ENCODE measurements around the gene RPS17.

The RPS17 gene

DNA sequence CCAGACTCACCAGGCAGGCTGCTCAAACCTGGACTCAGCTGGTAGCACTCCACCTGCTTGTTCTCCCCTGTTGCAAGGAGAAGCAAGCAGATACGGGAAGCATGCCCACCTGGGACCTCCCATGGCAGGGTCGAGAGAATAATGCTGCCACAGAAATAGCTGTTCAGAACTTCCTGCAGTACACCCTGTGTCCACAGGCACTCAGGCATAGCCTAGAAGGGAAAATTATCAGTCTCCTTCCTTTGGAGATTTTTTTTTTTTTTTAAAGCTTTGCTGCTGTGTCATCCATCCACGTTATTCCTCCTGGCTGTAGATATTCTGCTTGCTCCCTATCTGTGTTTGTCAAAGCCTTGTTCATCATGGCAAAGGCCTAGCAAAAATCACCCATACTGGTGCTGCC is 32.7 kb upstream of the RPS17 start:
- TF ChIP-seq CTCF (IDR thresholded peaks at IDR 0.05; ENCODE audit: low read depth, low read length), result no peak
- TF ChIP-seq POLR2A (IDR thresholded peaks at IDR 0.05; ENCODE audit: extremely low read depth, insufficient read length), result no peak
- no peak for TF ChIP-seq MYC (IDR thresholded peaks at IDR 0.05; ENCODE audit: low read depth, low read length)
- no peak for TF ChIP-seq MAX (IDR thresholded peaks at IDR 0.05; ENCODE audit: low read depth, low read length)
- H3K4me3 ChIP-seq (ENCODE audit: low read depth, low read length), result no peak overlapping the region
- no peak for DNase-seq (ENCODE audit: low read depth)

- TF ChIP-seq MAX (IDR thresholded peaks at IDR 0.05; ENCODE audit: low read depth, low read length), result no peak
- TF ChIP-seq POLR2A (IDR thresholded peaks at IDR 0.05; ENCODE audit: extremely low read depth, insufficient read length), result no peak
- TF ChIP-seq MYC (IDR thresholded peaks at IDR 0.05; ENCODE audit: low read depth, low read length), result no peak
- no peak for TF ChIP-seq CTCF (IDR thresholded peaks at IDR 0.05; ENCODE audit: low read depth, low read length)
- no peak for DNase-seq (ENCODE audit: low read depth)
- H3K4me3 ChIP-seq (ENCODE audit: low read depth, low read length), result no peak overlapping the region
Observed at GRCh38 chr15:82572311-82572710, 32.1 kb upstream of the RPS17 start.

DNA sequence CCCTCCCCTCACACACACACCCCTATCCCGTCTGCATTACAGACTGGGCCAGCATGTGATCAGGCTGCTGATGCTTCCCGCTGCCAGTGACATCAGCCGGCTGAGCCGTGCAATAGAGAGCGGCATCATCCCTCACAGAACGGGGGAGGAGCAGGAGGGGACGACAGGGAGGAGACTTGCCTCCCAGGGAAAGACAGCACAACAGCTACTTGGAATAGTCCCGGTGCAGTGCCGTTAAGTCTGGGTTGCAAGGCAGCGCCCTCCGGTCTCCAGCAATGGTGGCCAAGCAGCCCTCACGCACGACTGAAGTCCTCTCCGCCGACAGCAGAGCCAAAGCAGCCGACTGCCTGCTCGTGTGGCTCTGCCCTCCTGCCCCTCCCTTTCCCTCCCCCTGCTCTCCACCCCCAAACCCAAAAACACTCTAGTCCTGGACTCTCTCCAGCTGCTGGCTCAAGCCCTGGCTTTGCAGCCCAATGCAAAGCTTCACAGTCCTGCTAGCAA is 31.5 kb upstream of the RPS17 start:
- no peak overlapping the region for H3K4me3 ChIP-seq (ENCODE audit: low read depth, low read length)
- no peak for DNase-seq (ENCODE audit: low read depth)
- no peak for TF ChIP-seq MYC (IDR thresholded peaks at IDR 0.05; ENCODE audit: low read depth, low read length)

DNA sequence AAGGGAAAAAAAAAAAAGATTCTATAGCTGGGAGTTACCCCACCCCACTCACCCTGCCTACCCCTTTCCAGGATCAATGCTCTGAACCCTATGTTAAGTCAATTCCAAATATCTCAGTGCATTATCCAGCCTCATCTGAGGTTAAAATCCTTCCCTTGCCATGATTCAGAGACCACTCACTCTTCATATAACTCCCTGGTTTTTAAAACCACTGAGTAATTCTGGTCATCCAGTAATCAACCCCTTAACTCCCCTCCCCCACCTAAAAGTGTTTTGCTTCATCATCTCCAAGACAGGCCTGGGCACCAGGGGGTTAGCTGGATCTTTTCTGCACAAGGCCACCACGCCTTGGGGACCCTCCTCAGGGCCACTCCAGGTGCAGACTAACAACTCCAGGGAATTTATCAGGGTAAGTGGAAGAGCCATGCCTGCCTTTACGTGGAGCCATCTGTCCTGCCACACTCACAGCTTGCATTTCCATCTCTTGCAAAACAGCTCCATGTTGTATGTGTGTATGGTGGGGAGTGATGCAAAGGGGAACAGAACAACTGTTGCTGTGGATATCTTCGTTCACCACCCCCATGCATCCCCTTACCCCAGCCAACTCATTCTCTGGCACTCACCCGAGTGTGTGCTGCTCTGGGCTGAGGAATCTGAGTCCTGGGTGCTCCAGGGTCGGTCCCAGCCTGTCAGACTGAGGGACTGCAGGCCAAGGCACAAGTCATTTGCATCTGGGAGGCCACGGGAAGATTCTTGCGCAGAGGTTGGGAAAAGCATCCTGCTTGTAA is 30.7 kb upstream of the RPS17 start:
- DNase-seq (ENCODE audit: low read depth), result no peak
- H3K4me3 ChIP-seq (ENCODE audit: low read depth, low read length), result no peak overlapping the region

GRCh38 chr15:82569834-82570233 is 29.6 kb upstream of the RPS17 start:
- no peak overlapping the region for H3K4me3 ChIP-seq (ENCODE audit: low read depth, low read length)
- no peak for DNase-seq (ENCODE audit: low read depth)
- TF ChIP-seq MYC (IDR thresholded peaks at IDR 0.05; ENCODE audit: low read depth, low read length) (no peak), CTCF (IDR thresholded peaks at IDR 0.05; ENCODE audit: low read depth, low read length) (no peak), POLR2A (IDR thresholded peaks at IDR 0.05; ENCODE audit: extremely low read depth, insufficient read length) (no peak), MAX (IDR thresholded peaks at IDR 0.05; ENCODE audit: low read depth, low read length) (no peak)

More for the DNA sequence above, 30.7 kb upstream of the RPS17 start:
- TF ChIP-seq MYC (IDR thresholded peaks at IDR 0.05; ENCODE audit: low read depth, low read length) (no peak), CTCF (IDR thresholded peaks at IDR 0.05; ENCODE audit: low read depth, low read length) (no peak), POLR2A (IDR thresholded peaks at IDR 0.05; ENCODE audit: extremely low read depth, insufficient read length) (no peak), MAX (IDR thresholded peaks at IDR 0.05; ENCODE audit: low read depth, low read length) (no peak)

DNA sequence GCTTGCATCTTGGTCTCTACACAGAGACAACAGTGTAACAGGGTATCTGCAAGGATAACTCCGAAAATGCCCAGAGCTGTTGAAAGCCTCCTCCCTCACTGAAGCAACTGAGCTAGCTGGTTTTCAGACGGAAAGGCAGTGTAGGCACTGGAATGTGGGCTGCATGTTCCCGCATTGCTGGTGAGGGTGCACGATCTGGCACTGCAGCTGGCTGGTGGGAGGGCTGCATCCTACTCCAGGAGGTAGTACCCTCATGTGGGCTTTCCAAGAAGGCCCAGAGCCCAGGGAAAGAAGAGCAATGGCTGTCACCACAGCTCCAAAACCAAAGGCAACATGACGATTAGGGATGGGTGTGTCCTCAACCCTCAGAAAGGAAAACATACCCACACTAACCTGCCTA is 28.7 kb upstream of the RPS17 start:
- no peak for TF ChIP-seq POLR2A (IDR thresholded peaks at IDR 0.05; ENCODE audit: extremely low read depth, insufficient read length)
- no peak for TF ChIP-seq MYC (IDR thresholded peaks at IDR 0.05; ENCODE audit: low read depth, low read length)
- TF ChIP-seq CTCF (IDR thresholded peaks at IDR 0.05; ENCODE audit: low read depth, low read length), result no peak
- no peak for TF ChIP-seq MAX (IDR thresholded peaks at IDR 0.05; ENCODE audit: low read depth, low read length)
- no peak for DNase-seq (ENCODE audit: low read depth)
- no peak overlapping the region for H3K4me3 ChIP-seq (ENCODE audit: low read depth, low read length)

Data from NB4 (cell line).